CD4-positive, alpha-beta T cell treated with Interleukin-17A for 4 hours (primary cell): ENCODE measurements around the gene IRF2.

Experiments used
- DNase-seq: peaks from one replicate; pipeline ENCODE4 v3.0.0-alpha.2; 2020; ENCODE audit warnings: mixed read lengths

IRF2 gene

GRCh38 chr4:184406958-184407391 lies 67.4 kb downstream of the IRF2 start:
- DNase-seq, result no peak

GRCh38 chr4:184404047-184404446 lies 70.3 kb downstream of the IRF2 start:
- no peak for DNase-seq

- no peak for DNase-seq
Measured at GRCh38 chr4:184403384-184403781, 71.0 kb downstream of the IRF2 start.

GRCh38 chr4:184402740-184403383 lies 71.5 kb downstream of the IRF2 start:
- no peak for DNase-seq

- no peak for DNase-seq
Measured at GRCh38 chr4:184402239-184402638, 72.1 kb downstream of the IRF2 start.

- no peak for DNase-seq
Measured at GRCh38 chr4:184401397-184402171, 72.8 kb downstream of the IRF2 start.

GRCh38 chr4:184400891-184401290 lies 73.5 kb downstream of the IRF2 start:
- no peak for DNase-seq

GRCh38 chr4:184400375-184400870 lies 73.9 kb downstream of the IRF2 start:
- no peak for DNase-seq

GRCh38 chr4:184399512-184399908 lies 74.8 kb downstream of the IRF2 start:
- no peak for DNase-seq

- no peak for DNase-seq
Measured at GRCh38 chr4:184398741-184399511, 75.4 kb downstream of the IRF2 start.

- DNase-seq, result no peak
Measured at GRCh38 chr4:184397516-184398163, 76.7 kb downstream of the IRF2 start.

- no peak for DNase-seq
Measured at GRCh38 chr4:184396570-184397515, 77.5 kb downstream of the IRF2 start.

GRCh38 chr4:184395971-184396391 lies 78.4 kb downstream of the IRF2 start:
- DNase-seq, result no peak

- DNase-seq, result no peak
Measured at GRCh38 chr4:184395451-184395917, 78.9 kb downstream of the IRF2 start.

- DNase-seq, result no peak
Measured at GRCh38 chr4:184392748-184393559, 81.4 kb downstream of the IRF2 start.

GRCh38 chr4:184392316-184392715 lies 82.0 kb downstream of the IRF2 start:
- DNase-seq, result no peak

- DNase-seq, result no peak
Measured at GRCh38 chr4:184389978-184390900, 84.1 kb downstream of the IRF2 start.

- DNase-seq, result no peak
Measured at GRCh38 chr4:184388106-184388505, 86.2 kb downstream of the IRF2 start.

GRCh38 chr4:184387351-184387750 lies 87.0 kb downstream of the IRF2 start:
- DNase-seq, result no peak
